HG03457 (cell line): ENCODE data around the gene ANAPC4.

ENCODE experiments used
- ATAC-seq: cut with Tn5 transposase; IDR thresholded peaks from one replicate; pipeline ENCODE4 v1.9.1; 2021; ENCODE audit warnings: moderate number of reproducible peaks; ENCODE audit not compliant: unreplicated experiment

The ANAPC4 gene

GRCh38 chr4:25430630-25431029 lies 53.6 kb downstream of the ANAPC4 start:
- ATAC-seq: no peak

- ATAC-seq: no peak
Observed at GRCh38 chr4:25433966-25434827, 57.1 kb downstream of the ANAPC4 start.

- ATAC-seq: no peak
Observed at GRCh38 chr4:25437926-25438325, 60.9 kb downstream of the ANAPC4 start.

GRCh38 chr4:25439918-25440477 lies 62.9 kb downstream of the ANAPC4 start:
- ATAC-seq: peak; percentile 84

- ATAC-seq: no peak
Observed at GRCh38 chr4:25440478-25441030, 63.5 kb downstream of the ANAPC4 start.

GRCh38 chr4:25441519-25442117 lies 64.6 kb downstream of the ANAPC4 start:
- no peak for ATAC-seq

GRCh38 chr4:25442863-25443307 lies 65.8 kb downstream of the ANAPC4 start:
- no peak for ATAC-seq

- ATAC-seq: no peak
Observed at GRCh38 chr4:25443851-25444250, 66.8 kb downstream of the ANAPC4 start.

GRCh38 chr4:25446611-25447010 lies 69.5 kb downstream of the ANAPC4 start:
- no peak for ATAC-seq

GRCh38 chr4:25448379-25449109 lies 71.5 kb downstream of the ANAPC4 start:
- ATAC-seq: no peak

GRCh38 chr4:25449270-25449669 lies 72.2 kb downstream of the ANAPC4 start:
- ATAC-seq: no peak

GRCh38 chr4:25449688-25450087 lies 72.6 kb downstream of the ANAPC4 start:
- ATAC-seq: no peak

GRCh38 chr4:25450491-25450901 lies 73.4 kb downstream of the ANAPC4 start:
- no peak for ATAC-seq

GRCh38 chr4:25451676-25452075 lies 74.6 kb downstream of the ANAPC4 start:
- no peak for ATAC-seq

GRCh38 chr4:25452081-25452480 lies 75.0 kb downstream of the ANAPC4 start:
- ATAC-seq: no peak

- no peak for ATAC-seq
Observed at GRCh38 chr4:25454476-25454875, 77.4 kb downstream of the ANAPC4 start.

- ATAC-seq: no peak
Observed at GRCh38 chr4:25457053-25457715, 80.1 kb downstream of the ANAPC4 start.

GRCh38 chr4:25466966-25467697 lies 90.1 kb downstream of the ANAPC4 start:
- ATAC-seq: no peak

GRCh38 chr4:25467843-25468242 lies 90.8 kb downstream of the ANAPC4 start:
- no peak for ATAC-seq
